Measurements from ENCODE around the gene EEPD1. TPM values are rescaled to one million over a fixed set of nuclear protein-coding genes. Genes with fewer than 3 reads are reported as not detected.
"Not testable (repeated sequence)": the region's sequence is repeated elsewhere in the genome, so short reads cannot be mapped to it uniquely, and the experiment has no call there.

Gene EEPD1
- total RNA-seq, 1 donor from 2014 or later = 0.61 TPM

GRCh38 chr7:36232555-36232954 lies 79.5 kb downstream of the EEPD1 start:
- H3K9me3 Mint-ChIP-seq = no peaks in the 10 kb centered on the region
- no peak for DNase-seq
- intact Hi-C loops (cut with micrococcal nuclease) = no loop called here
- no peak overlapping the region for H3K4me3 Mint-ChIP-seq
- no peaks in the 10 kb centered on the region for H3K4me1 Mint-ChIP-seq
- H3K27ac Mint-ChIP-seq = no peak overlapping the region
- H3K36me3 Mint-ChIP-seq (ENCODE audit: low read depth) = no peaks in the 10 kb centered on the region
- H3K27me3 Mint-ChIP-seq = no peaks in the 10 kb centered on the region

- Mint-ChIP-seq H3K27me3 (no peaks in the 10 kb centered on the region), H3K27ac (no peak overlapping the region), H3K4me3 (no peak overlapping the region), H3K9me3 (no peaks in the 10 kb centered on the region), H3K36me3 (ENCODE audit: low read depth) (no peaks in the 10 kb centered on the region), H3K4me1 (no peaks in the 10 kb centered on the region)
- intact Hi-C loops (cut with micrococcal nuclease) = no loop called here
- no peak for DNase-seq
Measured at GRCh38 chr7:36232971-36233550, 80.0 kb downstream of the EEPD1 start.

GRCh38 chr7:36236073-36236472 lies 83.0 kb downstream of the EEPD1 start:
- H3K27ac Mint-ChIP-seq = no peak overlapping the region
- intact Hi-C loops (cut with micrococcal nuclease) = no loop called here
- no peaks in the 10 kb centered on the region for H3K36me3 Mint-ChIP-seq (ENCODE audit: low read depth)
- no peak overlapping the region for H3K4me3 Mint-ChIP-seq
- no peaks in the 10 kb centered on the region for H3K27me3 Mint-ChIP-seq
- no peak for DNase-seq
- H3K9me3 Mint-ChIP-seq = no peaks in the 10 kb centered on the region
- no peaks in the 10 kb centered on the region for H3K4me1 Mint-ChIP-seq

- Mint-ChIP-seq H3K4me1 (no peaks in the 10 kb centered on the region), H3K36me3 (ENCODE audit: low read depth) (no peaks in the 10 kb centered on the region), H3K9me3 (no peaks in the 10 kb centered on the region), H3K27me3 (no peaks in the 10 kb centered on the region), H3K27ac (no peak overlapping the region), H3K4me3 (no peak overlapping the region)
- intact Hi-C loops (cut with micrococcal nuclease) = no loop called here
- no peak for DNase-seq
Measured at GRCh38 chr7:36238138-36238537, 85.1 kb downstream of the EEPD1 start.

GRCh38 chr7:36243356-36243755 lies 90.3 kb downstream of the EEPD1 start:
- H3K36me3 Mint-ChIP-seq (ENCODE audit: low read depth); H3K4me3 Mint-ChIP-seq; H3K27me3 Mint-ChIP-seq; DNase-seq; intact Hi-C loops (cut with micrococcal nuclease); H3K27ac Mint-ChIP-seq; H3K4me1 Mint-ChIP-seq; H3K9me3 Mint-ChIP-seq: not testable (repeated sequence)

- H3K27ac Mint-ChIP-seq; DNase-seq; intact Hi-C loops (cut with micrococcal nuclease); H3K4me3 Mint-ChIP-seq; H3K27me3 Mint-ChIP-seq; H3K9me3 Mint-ChIP-seq; H3K4me1 Mint-ChIP-seq; H3K36me3 Mint-ChIP-seq (ENCODE audit: low read depth): not testable (repeated sequence)
Measured at GRCh38 chr7:36244001-36244400, 90.9 kb downstream of the EEPD1 start.

GRCh38 chr7:36244429-36244828 lies 91.4 kb downstream of the EEPD1 start:
- DNase-seq = no peak
- intact Hi-C loops (cut with micrococcal nuclease) = no loop called here
- H3K27ac Mint-ChIP-seq = no peak overlapping the region
- no peaks in the 10 kb centered on the region for H3K9me3 Mint-ChIP-seq
- H3K36me3 Mint-ChIP-seq (ENCODE audit: low read depth) = no peaks in the 10 kb centered on the region
- no peaks in the 10 kb centered on the region for H3K4me1 Mint-ChIP-seq
- no peaks in the 10 kb centered on the region for H3K27me3 Mint-ChIP-seq
- H3K4me3 Mint-ChIP-seq = no peak overlapping the region

GRCh38 chr7:36245684-36246299 lies 92.7 kb downstream of the EEPD1 start:
- H3K27ac Mint-ChIP-seq = no peak overlapping the region
- no peaks in the 10 kb centered on the region for H3K4me1 Mint-ChIP-seq
- H3K9me3 Mint-ChIP-seq = no peaks in the 10 kb centered on the region
- intact Hi-C loops (cut with micrococcal nuclease) = no loop called here
- DNase-seq = no peak
- no peaks in the 10 kb centered on the region for H3K27me3 Mint-ChIP-seq
- no peaks in the 10 kb centered on the region for H3K36me3 Mint-ChIP-seq (ENCODE audit: low read depth)
- no peak overlapping the region for H3K4me3 Mint-ChIP-seq

GRCh38 chr7:36249091-36249490 lies 96.0 kb downstream of the EEPD1 start:
- H3K4me3 Mint-ChIP-seq = no peak overlapping the region
- no peak for DNase-seq
- peaks cover under 1% of the 10 kb centered on the region for H3K9me3 Mint-ChIP-seq
- H3K27ac Mint-ChIP-seq = no peak overlapping the region
- no peaks in the 10 kb centered on the region for H3K36me3 Mint-ChIP-seq (ENCODE audit: low read depth)
- H3K4me1 Mint-ChIP-seq = no peaks in the 10 kb centered on the region
- intact Hi-C loops (cut with micrococcal nuclease) = no loop called here
- no peaks in the 10 kb centered on the region for H3K27me3 Mint-ChIP-seq

- intact Hi-C loops (cut with micrococcal nuclease) = no loop called here
- no peaks in the 10 kb centered on the region for H3K36me3 Mint-ChIP-seq (ENCODE audit: low read depth)
- DNase-seq = no peak
- no peak overlapping the region for H3K27ac Mint-ChIP-seq
- H3K27me3 Mint-ChIP-seq = peaks cover 8% of the 10 kb centered on the region
- H3K9me3 Mint-ChIP-seq = peaks cover 24% of the 10 kb centered on the region
- H3K4me1 Mint-ChIP-seq = no peaks in the 10 kb centered on the region
- H3K4me3 Mint-ChIP-seq = no peak overlapping the region
Measured at GRCh38 chr7:36253699-36254098, 100.6 kb downstream of the EEPD1 start.

- H3K36me3 Mint-ChIP-seq (ENCODE audit: low read depth); H3K4me3 Mint-ChIP-seq; H3K27ac Mint-ChIP-seq; intact Hi-C loops (cut with micrococcal nuclease); DNase-seq; H3K4me1 Mint-ChIP-seq: not testable (repeated sequence)
- Mint-ChIP-seq H3K9me3 (peaks cover 24% of the 10 kb centered on the region), H3K27me3 (peaks cover 11% of the 10 kb centered on the region)
Measured at GRCh38 chr7:36258510-36259259, 105.6 kb downstream of the EEPD1 start.

- Mint-ChIP-seq H3K4me3 (no peak overlapping the region), H3K36me3 (ENCODE audit: low read depth) (no peaks in the 10 kb centered on the region), H3K9me3 (peaks cover 16% of the 10 kb centered on the region), H3K4me1 (peaks cover 7% of the 10 kb centered on the region), H3K27me3 (peaks cover 11% of the 10 kb centered on the region), H3K27ac (no peak overlapping the region)
- intact Hi-C loops (cut with micrococcal nuclease) = no loop called here
- DNase-seq = no peak
Measured at GRCh38 chr7:36260481-36260880, 107.4 kb downstream of the EEPD1 start.

- H3K9me3 Mint-ChIP-seq = peaks cover 9% of the 10 kb centered on the region
- no peak overlapping the region for H3K27ac Mint-ChIP-seq
- H3K36me3 Mint-ChIP-seq (ENCODE audit: low read depth) = no peaks in the 10 kb centered on the region
- intact Hi-C loops (cut with micrococcal nuclease) = no loop called here
- peaks cover 9% of the 10 kb centered on the region for H3K4me1 Mint-ChIP-seq
- H3K27me3 Mint-ChIP-seq = peaks cover 7% of the 10 kb centered on the region
- H3K4me3 Mint-ChIP-seq = no peak overlapping the region
- DNase-seq = no peak
Measured at GRCh38 chr7:36261019-36261754, 108.1 kb downstream of the EEPD1 start.

Data from activated CD4-positive, alpha-beta T cell treated with anti-CD3 and anti-CD28 coated beads, Interleukin-2, amount 10 ng/mL, durations not matched to agents 24 days and 14 days (primary cell).